ENCODE data around the gene ERC2.

DNA sequence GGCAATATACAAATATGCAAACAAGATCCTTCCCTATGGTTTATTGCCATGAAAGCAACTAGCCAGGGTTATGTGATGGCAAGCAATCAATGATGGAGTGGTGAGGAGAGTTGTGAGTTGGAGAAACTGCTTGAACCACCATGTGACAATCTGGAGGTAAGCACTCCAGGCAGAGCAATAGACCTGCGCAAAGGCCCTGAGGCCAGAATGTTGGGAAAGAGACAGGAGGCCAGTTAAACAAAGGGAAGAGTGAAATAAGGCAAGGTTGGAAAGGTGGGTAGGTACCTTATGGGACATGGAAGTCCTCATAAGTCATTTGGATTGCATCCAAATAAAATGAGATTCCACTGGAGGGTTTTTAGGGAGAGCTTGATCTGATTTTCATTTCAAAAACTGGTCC, 901.1 kb downstream of the ERC2 start:
- TF ChIP-seq ZNF549 (CRISPR knock-in tag; IDR thresholded peaks at IDR 0.05) (no peak), HNF4G (IDR thresholded peaks at IDR 0.05; ENCODE audit: borderline replicate concordance, low read depth, low read length) (no peak), HNF4G (CRISPR knock-in tag; IDR thresholded peaks at IDR 0.05; ENCODE audit: borderline replicate concordance, low read depth) (no peak)
- TF ChIP-seq, protein P1, sequence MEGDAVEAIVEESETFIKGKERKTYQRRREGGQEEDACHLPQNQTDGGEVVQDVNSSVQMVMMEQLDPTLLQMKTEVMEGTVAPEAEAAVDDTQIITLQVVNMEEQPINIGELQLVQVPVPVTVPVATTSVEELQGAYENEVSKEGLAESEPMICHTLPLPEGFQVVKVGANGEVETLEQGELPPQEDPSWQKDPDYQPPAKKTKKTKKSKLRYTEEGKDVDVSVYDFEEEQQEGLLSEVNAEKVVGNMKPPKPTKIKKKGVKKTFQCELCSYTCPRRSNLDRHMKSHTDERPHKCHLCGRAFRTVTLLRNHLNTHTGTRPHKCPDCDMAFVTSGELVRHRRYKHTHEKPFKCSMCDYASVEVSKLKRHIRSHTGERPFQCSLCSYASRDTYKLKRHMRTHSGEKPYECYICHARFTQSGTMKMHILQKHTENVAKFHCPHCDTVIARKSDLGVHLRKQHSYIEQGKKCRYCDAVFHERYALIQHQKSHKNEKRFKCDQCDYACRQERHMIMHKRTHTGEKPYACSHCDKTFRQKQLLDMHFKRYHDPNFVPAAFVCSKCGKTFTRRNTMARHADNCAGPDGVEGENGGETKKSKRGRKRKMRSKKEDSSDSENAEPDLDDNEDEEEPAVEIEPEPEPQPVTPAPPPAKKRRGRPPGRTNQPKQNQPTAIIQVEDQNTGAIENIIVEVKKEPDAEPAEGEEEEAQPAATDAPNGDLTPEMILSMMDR (CRISPR knock-in tag; IDR thresholded peaks at IDR 0.05), result no peak
